ENCODE measurements around the gene GNAI3. TPM values are rescaled to one million over a fixed set of nuclear protein-coding genes. Genes with fewer than 3 reads are reported as not detected.

The GNAI3 gene
- total RNA-seq, 4 donors from 2014 or later: 5.9 to 7.2 (median 6.6) TPM

GRCh38 chr1:109632671-109633346 is 84.4 kb downstream of the GNAI3 start:
- Histone ChIP-seq H3K36me3 (peaks cover 15 to 37% (median 34%) of the 10 kb centered on the region in 4 donors), H3K27ac (replicated peaks in 1 of 4) (peak overlapping the region in 3 of 4 donors; percentile 21 to 52 (median 27)), H3K4me1 (peaks cover 9 to 35% (median 23%) of the 10 kb centered on the region in 4 donors), H3K27me3 (no peaks in the 10 kb centered on the region), H3K4me3 (no peak overlapping the region), H3K9me3 (no peaks in the 10 kb centered on the region)
- peak; percentile 84 for DNase-seq (ENCODE audit: extremely low spot score)
- intact Hi-C loops (cut with DNase I): no loop called here
- 51% methylated on average over 4 of the region's 5 CpGs for WGBS
- TF ChIP-seq POLR2A (IDR thresholded peaks at IDR 0.05; ENCODE audit: low read depth) (no peak), EP300 (IDR thresholded peaks at IDR 0.05) (no peak), CTCF (IDR thresholded peaks at IDR 0.05) (no peak), POLR2AphosphoS5 (IDR thresholded peaks at IDR 0.05) (no peak)

GRCh38 chr1:109634292-109634691 is 85.9 kb downstream of the GNAI3 start:
- intact Hi-C loops (cut with DNase I): no loop called here
- peak; percentile 89 for DNase-seq (ENCODE audit: extremely low spot score)
- WGBS: 86% methylated on average over 6 of the region's 6 CpGs
- TF ChIP-seq POLR2AphosphoS5 (IDR thresholded peaks at IDR 0.05) (no peak), POLR2A (IDR thresholded peaks at IDR 0.05; ENCODE audit: low read depth) (no peak), CTCF (IDR thresholded peaks at IDR 0.05) (no peak), EP300 (IDR thresholded peaks at IDR 0.05) (no peak)
- Histone ChIP-seq H3K27me3 (no peaks in the 10 kb centered on the region), H3K4me3 (no peak overlapping the region), H3K27ac (replicated peaks in 1 of 4) (no peak overlapping the region), H3K36me3 (peaks cover 4 to 22% (median 19%) of the 10 kb centered on the region in 4 donors), H3K9me3 (no peaks in the 10 kb centered on the region), H3K4me1 (peaks cover 9 to 35% (median 23%) of the 10 kb centered on the region in 4 donors)

GRCh38 chr1:109634771-109635750 is 86.6 kb downstream of the GNAI3 start:
- WGBS: 66% methylated on average over 13 of the region's 13 CpGs
- Histone ChIP-seq H3K9me3 (no peaks in the 10 kb centered on the region), H3K4me3 (no peak overlapping the region), H3K4me1 (peaks cover 9 to 38% (median 23%) of the 10 kb centered on the region in 4 donors), H3K27ac (replicated peaks in 1 of 4) (no peak overlapping the region), H3K36me3 (peaks cover 0 to 15% (median 13%) of the 10 kb centered on the region in 4 donors), H3K27me3 (no peaks in the 10 kb centered on the region)
- DNase-seq (ENCODE audit: extremely low spot score): peak; percentile 60
- no peak for TF ChIP-seq POLR2A (IDR thresholded peaks at IDR 0.05; ENCODE audit: low read depth)
- no peak for TF ChIP-seq CTCF (IDR thresholded peaks at IDR 0.05)
- TF ChIP-seq POLR2AphosphoS5 (IDR thresholded peaks at IDR 0.05): no peak
- no peak for TF ChIP-seq EP300 (IDR thresholded peaks at IDR 0.05)
- intact Hi-C loops (cut with DNase I): no loop called here

GRCh38 chr1:109635862-109636200 is 87.4 kb downstream of the GNAI3 start:
- intact Hi-C loops (cut with DNase I): no loop called here
- H3K27ac ChIP-seq (replicated peaks in 1 of 4): no peak overlapping the region
- WGBS: 80% methylated on average over 2 of the region's 2 CpGs

More at GRCh38 chr1:109635862-109636200, 87.4 kb downstream of the GNAI3 start:
- no peaks in the 10 kb centered on the region for H3K27me3 ChIP-seq
- DNase-seq (ENCODE audit: extremely low spot score): peak; percentile 31
- H3K36me3 ChIP-seq: peaks cover 0 to 11% (median 9%) of the 10 kb centered on the region in 4 donors
- no peaks in the 10 kb centered on the region for H3K9me3 ChIP-seq
- H3K4me1 ChIP-seq: peaks cover 9 to 42% (median 23%) of the 10 kb centered on the region in 4 donors
- TF ChIP-seq EP300 (IDR thresholded peaks at IDR 0.05): no peak
- no peak for TF ChIP-seq CTCF (IDR thresholded peaks at IDR 0.05)
- TF ChIP-seq POLR2A (IDR thresholded peaks at IDR 0.05; ENCODE audit: low read depth): no peak
- H3K4me3 ChIP-seq: no peak overlapping the region

All from esophagus muscularis mucosa (tissue), 4 donors.